ENCODE results near the gene SMIM22.
A peak's percentile ranks its signal among the peaks of the same experiment; 100 is the strongest.

Gene SMIM22

DNA sequence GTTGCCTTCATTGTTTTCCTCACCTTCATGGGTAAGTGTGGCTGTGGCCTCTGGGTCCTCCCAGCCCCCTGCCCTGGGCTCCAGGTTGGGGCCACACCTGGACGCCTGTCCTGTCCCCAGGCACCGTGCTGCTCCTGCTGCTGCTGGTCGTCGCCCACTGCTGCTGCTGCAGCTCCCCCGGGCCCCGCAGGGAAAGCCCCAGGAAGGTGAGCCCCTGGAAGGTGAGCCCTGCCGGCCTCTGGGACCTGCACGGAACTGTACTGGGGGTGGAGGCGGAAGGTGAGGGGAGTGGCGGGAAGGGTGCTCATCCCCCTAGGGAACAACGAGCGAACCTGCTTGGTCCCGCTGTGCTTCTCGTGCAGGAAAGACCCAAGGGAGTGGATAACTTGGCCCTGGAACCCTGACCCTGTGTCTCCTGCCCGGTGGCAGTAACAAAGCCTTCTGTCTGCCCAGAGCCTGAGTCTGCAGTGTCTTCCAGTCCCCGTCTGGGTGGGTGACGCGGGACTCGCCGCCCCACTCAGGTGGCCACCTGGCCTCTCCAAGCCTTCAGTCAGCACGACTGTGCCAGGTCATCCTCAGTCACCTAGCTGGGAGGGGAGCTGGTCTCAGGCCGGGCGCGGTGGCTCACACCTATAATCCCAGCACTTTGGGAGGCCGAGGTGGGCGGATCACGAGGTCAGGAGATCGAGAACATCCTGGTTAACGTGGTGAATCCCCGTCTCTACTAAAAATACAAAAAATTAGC, 831 bp downstream of the SMIM22 start:
- DNase-seq (ENCODE audit: low read depth in 4 of 4, low spot score in 1 of 4) = no peak

DNA sequence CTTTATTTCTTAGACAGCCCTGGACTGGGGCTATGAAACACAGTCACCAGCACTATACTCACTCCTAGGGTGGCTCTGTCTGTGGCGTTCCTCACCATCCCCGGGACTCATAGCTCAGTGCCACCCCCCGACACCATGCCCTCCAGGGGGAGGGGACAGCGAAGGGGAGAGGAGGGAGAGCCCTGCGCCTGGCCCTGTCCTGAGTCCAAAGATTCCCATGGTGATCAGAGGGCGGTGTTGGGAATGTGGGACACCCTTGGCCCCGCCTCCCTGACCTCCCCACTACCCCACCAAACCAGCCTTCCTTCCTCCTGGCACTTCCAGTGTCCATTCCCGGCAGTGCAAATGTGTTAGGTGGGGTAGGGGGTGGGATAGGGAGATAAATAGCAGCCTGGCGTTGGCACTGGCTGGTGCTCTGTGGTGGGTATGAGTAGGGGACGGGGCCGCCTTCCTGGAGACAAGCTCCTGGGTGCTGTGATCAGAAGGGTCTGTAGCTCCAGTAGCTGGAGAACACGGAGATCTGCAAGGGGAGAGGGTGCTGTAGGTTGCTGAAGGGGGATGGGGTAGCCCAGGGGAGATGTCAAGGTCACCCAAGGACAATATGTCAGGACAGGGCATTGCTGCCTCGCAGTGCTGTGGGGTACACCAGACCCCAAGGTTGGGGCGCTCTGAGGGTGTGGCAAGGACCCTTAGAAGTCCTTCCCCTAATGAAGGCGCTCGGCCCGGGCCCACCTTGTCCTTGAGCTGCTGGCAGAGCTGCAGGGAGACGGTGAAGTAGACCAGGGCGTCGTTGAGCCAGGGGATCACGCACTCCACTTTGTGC, 2.0 kb downstream of the SMIM22 start:
- DNase-seq (ENCODE audit: low read depth in 4 of 4, low spot score in 1 of 4) = no peak

DNA sequence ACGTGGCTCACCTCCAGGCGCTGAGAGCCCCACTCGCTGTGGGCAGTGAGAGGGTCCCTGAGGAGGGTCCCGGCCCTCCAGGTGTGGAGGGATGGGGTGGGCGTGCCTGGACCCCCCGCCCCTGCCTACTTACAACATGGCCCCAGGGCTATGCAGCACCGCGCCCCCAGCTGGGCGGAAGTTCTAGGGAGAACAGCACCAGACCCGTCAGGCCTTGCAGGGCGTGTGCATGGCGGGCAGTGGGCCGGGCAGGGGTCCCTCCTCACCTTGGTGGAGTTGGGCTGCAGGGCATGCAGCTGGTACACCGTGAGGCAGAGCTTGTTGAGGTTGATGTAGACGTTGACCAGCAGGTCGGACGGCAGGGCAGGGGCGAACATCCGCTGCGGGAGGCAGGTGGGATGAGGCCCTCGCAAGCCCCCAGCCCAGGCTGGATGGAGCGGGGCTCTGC, 2.7 kb downstream of the SMIM22 start:
- DNase-seq (ENCODE audit: low read depth in 4 of 4, low spot score in 1 of 4) = no peak

DNA sequence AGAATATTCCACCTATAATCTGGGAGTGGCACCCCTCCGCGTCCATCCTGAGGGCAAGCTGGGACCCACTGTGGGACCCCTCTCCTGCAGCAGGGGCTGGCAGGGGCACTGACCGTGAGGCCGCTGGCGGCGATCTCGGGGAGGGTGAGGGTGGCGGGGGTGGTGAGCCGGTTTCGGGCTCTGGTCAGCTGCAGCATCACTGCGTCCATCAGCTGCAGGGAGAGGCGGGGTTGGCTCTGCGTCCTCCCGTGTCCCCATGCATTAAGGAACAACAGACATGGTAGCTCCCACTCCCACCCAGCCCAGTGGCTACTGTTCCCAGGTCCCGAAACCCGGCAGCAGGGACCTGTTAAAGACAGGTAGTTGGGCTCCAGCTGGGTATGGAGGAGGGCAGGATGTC, 3.3 kb downstream of the SMIM22 start:
- DNase-seq (ENCODE audit: low read depth in 4 of 4, low spot score in 1 of 4) = no peak

DNA sequence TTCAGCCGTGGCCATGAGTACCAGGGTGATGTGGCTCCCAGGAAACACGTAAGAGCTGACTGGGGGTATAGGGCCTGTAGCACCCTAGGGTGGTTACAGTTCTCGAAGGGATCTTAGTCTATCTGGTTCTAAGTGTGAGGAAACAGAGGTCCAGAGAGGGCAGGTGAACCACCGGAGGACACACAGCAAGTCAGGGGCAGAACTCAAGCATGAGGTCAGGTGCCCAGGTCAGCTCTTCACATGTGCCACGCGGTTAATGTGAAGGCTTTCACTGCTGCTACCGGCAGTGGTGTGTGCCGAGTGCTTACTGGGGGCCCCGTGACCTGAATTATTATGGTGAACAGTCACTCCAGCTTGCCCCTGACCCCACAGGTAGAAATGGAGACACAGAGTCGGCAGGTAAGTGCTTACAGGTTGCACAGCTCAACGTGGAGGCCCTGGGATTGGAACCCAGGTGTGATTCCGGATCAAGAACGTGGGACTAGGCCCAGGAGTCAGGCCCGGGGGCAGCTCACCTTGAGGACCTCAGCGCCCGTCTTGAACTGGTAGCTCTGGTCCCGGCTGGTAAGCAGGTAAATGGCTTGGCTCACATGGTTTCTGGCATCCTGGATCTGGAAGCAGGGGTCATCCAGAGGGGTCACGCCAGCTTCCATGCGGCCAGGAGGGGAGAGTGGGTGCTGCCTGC, 4.1 kb downstream of the SMIM22 start:
- DNase-seq (ENCODE audit: low read depth in 4 of 4, low spot score in 1 of 4) = no peak

DNA sequence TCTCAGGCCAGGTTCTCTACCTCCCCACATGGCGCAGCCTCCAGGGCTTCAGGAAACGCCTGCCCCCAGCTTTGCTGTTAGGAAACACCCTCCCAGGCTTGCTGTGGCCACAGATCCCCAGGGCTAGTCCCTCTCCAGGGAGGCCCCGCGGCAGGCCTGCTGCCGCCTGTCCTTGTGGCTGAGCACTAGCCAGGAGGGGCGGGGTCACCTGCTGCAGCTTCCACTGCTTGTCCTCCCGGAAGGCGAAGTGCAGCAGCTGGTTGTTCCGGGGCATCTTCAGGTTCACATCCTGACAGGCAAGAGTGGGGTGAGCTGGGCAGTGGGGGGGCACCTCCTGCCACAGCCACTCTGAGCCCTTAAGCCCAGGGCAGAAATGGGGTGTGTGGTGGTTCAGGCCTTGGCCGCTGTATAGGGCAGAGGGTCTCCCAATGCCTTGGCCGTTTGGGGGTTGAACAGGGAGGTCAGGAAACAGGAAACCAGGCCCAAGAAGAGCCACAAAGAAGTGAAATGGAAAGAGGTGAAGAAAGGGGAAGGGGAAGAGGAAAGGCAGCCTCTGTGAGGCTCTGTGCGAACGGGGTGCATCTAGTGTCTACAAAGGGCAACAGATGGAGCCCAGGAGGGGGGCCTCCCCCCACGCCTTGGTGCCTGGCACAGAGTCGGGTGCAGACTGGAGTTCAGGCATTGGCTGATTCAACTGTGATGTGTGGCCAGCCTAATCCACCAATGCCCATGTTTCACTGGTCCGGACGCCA, 5.3 kb downstream of the SMIM22 start:
- no peak for DNase-seq (ENCODE audit: low read depth in 4 of 4, low spot score in 1 of 4)

DNA sequence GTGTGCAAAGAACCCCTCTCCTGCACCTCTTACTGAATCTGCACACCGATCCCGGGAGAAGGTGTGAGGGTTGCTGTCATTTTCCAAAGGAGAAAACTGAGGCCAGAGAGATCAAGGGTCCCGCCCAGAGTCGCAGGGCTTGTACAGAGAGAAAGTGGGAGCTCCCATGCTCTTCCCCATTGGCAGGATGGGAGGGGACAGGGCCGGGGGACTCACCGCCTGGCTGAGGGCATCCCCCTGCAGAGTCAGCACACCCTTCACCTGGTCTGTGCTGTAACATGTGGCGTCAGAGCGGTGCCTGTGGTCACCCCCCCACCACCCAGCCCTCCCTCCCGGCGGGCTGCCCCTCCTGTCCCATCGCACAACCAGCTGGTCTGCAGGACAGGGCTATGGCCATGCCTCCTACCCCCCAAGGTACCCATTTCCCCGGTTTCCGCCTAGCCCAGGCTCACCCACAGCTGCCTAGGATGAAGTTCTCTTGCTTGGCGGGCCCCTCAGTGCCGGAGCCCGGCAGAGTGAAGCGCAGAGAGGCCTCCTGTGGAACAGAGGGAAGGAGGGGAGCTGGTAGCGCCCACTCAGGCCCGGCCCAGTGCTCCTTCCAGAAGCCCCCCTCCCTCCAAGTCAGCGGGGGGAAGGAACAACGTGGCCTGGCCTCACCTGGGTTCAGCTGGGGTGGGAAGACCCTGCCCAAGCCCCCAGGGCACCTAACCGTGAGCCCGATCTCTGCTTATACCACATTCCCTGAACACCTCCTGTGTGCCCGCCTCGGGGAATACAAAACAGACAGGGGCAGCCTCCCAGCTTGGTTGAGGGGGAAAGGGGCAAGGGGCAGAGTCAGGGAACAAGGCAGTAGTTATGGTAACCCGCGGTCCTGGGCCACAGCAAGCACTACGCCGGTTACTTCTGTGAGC, 6.1 kb downstream of the SMIM22 start:
- no peak for DNase-seq (ENCODE audit: low read depth in 4 of 4, low spot score in 1 of 4)

DNA sequence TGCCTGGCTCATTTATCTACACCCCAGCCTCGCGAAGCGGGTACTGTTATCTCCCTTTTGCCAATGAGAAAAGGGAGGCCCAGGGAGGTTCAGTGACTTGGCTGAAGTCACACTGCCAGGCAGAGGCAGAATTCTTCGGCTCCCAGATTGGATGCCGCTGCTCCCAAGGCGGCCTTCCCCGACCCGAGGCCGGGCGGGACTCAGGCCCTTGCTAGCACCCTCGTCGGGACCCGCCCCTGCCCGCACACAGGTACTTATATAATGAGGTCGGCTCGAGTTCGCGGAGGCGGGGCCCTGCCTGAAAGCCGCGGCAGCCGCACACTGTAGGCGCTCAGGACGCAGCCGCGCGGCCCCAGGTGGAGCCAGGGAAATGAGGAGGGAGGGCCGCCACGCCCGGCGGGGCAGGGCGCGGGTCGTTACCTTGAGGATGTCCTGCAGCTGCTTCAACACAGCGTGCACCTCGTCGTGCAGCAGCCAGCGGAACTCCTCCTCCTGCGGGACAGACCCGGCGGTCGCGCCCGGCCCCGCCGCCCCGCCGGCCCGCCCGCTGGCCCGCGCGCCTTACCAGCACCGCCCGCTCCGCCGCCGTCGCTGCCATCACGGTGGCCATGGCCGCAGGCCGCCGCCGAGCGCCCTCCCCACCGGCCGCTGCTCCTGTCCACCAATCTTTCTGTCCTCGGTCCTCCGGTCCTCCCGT, 6.9 kb downstream of the SMIM22 start, which contains the start of gene ROGDI:
ROGDI (minus strand) TSS at position 672 of the 697 bp plus-strand sequence; CDS start at position 610, 62 bp downstream.
- peak; percentile 38 to 68 (median 56) for DNase-seq (ENCODE audit: low read depth in 4 of 4, low spot score in 1 of 4)

DNA sequence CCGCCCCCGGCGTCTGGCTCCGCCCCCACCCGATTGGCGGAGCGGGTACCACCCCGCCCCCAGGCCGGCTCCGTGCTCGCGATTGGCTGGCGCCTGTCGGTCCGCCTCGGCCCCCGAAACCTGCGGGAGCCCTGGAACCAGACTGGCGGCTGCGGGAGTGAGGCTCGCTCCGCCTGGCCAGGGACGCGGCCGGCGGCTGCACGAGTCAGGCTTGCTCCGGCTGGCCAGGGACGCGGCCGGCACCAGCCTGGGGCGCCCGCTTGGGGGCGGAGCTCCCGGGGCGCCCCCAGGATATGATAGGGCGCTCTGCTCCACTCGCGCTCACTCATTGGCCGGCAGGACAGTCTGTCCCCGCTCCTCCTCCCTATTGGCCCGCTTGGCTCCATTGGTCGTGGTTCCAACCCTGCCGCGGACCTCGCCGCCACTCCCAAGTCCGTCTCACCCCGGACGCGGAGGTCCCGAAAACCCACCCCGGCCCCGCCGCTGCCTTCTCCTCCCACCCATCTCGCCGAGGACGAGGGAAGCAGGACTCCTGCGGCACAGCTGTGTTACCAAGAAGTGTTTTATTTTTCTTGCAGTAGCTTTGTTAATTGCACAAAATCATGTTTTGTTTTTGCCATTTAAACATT, 7.6 kb downstream of the SMIM22 start:
- DNase-seq (ENCODE audit: low read depth in 4 of 4, low spot score in 1 of 4) = peak; percentile 80 to 87 (median 80)

DNA sequence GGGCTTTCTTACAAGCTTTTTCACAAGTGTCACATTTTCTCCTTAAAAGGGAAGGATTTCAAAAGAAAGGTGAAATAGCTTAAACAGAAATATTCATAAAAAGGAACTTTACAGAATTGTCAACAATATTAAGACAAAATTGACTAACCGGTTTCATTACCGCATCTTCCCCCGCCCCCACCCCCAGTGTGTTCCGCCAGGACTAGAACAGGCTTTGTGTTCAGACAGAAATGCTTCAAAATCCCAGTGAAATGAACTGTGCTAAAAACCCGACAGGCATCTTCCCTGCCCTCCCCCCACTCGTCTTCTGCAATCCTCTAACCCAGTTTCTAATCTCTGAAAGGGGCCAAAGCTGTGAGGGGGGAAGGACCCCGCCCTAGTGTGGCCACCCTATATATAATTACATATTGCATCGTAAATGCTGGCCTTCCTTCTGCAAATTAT, 8.3 kb downstream of the SMIM22 start:
- no peak for DNase-seq (ENCODE audit: low read depth in 4 of 4, low spot score in 1 of 4)

DNA sequence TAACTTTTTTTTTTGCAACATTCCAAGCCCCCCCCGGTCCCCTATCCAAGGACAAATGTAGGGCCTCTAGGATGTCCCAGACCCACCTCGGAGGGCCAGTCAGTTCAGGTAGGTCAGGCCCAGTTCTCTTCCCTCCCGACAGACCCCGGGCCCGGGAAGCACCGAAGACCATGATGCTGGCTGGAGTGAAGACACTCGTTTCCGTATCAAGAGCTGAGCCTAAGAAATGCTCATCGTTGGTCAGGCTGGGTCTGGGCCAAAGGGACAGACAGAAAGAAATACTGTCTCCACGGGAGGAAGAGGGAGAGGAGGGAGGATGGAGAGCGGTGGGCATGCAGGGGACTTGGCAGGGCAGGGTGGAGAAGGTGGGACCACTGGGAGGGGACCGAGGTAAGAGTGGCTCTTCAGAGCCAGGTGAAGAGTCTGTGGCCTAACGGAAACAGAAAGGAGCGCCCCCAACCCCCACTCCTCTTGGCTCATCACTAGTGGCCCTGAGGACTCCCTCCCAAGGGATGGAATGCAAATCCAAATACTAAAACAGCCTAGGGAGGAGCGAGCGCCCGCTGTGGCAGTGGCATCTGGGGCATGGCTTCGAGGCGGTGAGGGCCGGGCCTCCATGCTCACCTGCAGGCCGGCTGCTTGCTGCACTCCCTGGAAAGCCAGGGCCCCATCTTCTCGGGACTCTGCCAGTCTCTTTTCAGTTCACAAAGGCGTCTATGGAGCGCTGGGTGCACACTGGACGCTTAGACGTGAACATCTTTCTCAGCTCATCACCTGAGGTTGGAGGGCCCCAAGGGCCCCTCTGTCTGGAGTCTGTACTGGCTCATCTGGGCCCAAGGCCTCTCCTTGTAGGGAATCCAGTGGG, 9.0 kb downstream of the SMIM22 start:
- no peak for DNase-seq (ENCODE audit: low read depth in 4 of 4, low spot score in 1 of 4)

DNA sequence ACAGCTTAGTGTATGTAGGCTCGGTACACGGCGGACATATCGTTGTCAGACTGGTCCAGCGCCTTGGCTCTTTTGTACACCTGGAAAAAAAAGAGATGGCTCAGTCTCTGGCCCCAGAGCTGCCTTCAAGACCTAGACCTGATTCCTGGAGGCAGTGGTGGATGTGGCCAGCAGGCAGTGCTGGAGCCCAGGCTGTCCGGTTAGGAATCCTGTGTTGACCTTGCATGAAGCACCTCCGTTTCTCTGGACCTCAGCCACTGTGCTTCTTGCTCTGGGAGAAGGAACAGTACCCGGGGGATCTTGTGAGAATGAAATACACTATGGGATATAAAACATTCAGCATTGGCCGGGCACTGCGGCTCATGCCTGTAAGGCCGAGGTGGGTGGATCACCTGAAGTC, 10.1 kb downstream of the SMIM22 start:
- DNase-seq (ENCODE audit: low read depth in 4 of 4, low spot score in 1 of 4) = no peak

DNA sequence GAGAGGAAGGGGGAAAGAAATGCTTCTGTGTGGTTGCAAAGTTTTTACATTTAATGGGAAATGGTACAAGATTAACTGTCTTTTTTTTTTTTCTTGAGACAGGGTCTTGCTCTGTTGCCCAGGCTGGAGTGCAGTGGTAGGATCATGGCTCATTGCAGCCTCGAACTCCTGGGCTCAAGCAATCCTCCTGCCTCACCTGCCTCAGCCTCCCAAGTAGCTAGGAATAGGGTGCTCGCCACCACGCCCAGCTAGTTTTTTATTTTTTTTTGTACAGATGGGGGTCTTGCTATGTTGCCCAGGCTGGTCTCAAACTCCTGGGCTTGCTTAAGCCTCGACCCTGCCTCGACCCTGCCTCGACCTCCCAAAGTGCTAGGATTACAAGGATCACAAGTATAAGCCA, 11.1 kb downstream of the SMIM22 start:
- DNase-seq (ENCODE audit: low read depth in 4 of 4, low spot score in 1 of 4) = no peak

DNA sequence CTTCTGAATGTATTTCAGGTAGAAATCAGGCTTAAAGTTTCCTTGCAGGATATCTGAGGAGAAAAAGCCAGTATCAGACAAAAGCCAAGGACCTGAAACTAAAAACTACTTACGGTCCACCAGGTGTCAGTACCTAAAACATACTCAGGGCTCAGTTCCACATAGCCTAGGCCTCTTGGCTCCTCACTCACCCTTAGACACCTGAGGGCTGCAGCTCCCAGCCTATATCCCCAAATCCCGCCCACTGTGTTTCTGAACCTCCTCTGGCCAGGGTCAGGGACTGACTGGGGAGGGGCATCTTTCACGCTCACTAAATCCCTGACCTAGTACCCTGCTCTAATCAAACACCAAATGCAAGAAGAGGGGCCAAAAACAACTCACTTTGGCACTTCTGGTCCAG, 16.1 kb downstream of the SMIM22 start:
- DNase-seq (ENCODE audit: low read depth in 4 of 4, low spot score in 1 of 4) = no peak

DNA sequence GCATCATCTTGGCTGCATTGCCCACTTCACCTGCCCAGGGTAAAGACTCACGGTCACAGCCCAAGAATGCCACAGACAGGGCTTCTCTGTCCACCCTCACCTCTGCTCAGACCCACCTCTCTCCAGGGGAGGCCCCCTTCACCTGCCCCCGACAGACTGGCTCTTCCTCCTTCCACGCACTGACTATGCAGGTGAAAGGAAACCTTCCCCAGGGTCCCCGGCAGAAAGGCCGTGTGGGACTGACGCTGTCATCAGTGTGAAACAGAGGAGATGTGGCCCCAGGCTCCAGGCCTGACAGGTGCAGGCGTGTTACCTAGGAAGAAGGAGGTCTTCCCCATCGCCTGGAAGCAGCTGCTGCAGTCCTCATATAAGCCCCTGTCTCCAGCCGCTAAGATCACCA, 16.6 kb downstream of the SMIM22 start:
- no peak for DNase-seq (ENCODE audit: low read depth in 4 of 4, low spot score in 1 of 4)

DNA sequence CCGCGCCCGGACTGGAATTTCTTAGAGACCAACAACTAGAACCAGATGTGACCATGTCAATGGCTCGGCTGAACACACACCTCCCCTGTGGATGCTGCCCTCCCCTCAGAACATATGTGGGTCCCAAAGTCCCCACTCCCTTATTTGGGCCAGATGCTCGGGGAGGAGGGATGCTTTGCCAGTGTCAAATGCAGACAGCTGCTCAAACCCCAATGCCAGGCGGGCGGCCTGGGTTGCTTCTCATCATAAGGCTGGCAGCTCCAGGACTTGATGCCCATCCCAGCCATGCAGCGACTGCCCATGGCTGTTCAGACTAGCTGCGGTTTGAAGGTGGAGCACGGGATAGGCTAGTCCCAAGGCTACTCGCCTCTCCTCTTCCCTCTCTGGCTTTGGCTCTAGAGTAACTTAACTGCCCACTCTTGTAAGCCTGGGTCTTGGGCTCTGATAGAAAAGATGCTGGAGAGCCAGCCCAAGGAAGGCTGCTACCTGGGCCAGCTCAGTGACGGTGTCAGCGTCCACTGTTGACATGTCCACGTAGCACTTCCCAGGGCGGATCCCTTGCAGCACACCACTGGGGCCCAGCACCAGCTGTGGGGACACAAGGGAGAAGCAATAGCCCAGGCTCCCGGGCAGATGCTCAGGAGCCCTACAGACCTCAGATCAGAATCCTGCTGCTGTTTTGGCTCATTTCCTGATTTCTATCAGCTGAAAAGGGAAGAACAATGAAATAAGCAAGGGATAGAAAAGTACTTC, 18.3 kb downstream of the SMIM22 start:
- DNase-seq (ENCODE audit: low read depth in 4 of 4, low spot score in 1 of 4) = no peak

DNA sequence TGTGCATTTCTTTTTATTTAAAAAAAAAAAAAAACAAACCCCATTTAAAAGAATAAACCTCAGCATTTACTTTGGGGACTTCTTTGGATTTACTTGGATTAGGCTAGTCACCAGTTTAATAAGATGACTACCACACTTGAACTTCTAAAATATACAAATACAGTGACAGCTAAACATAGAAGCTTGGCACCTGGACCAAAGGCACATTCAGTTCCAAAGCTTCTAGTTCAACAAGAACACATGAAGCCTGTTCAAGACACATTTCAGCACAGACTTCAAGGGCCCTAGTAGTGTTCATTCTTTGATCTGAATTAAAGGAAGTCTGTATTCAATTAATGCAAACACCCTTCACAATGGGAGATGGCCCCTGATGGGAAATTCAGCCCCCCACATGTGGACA, 18.9 kb downstream of the SMIM22 start:
- no peak for DNase-seq (ENCODE audit: low read depth in 4 of 4, low spot score in 1 of 4)
